MM.1S (cell line): ENCODE data around the gene OR5H15.
A peak's percentile ranks its signal among the peaks of the same experiment; 100 is the strongest.
"Not testable (repeated sequence)": the region's sequence is repeated elsewhere in the genome, so short reads cannot be mapped to it uniquely, and the experiment has no call there.

Experiments used
- DNase-seq: peaks from one replicate; pipeline ENCODE4 v3.0.0-alpha.2; 2015
- H2AFZ ChIP-seq: fragments of 300-600 bp; sonication (generic); 2 replicates; pipeline ENCODE4 v1.6.0; 2016; ENCODE audit warnings: antibody characterized with exemption, low read length
- H3F3A ChIP-seq: fragments of 300-600 bp; sonication (generic); 2 replicates; pipeline ENCODE4 v1.6.1; 2016; ENCODE audit warnings: mild to moderate bottlenecking, antibody characterized with exemption, low read length, moderate library complexity, mixed read lengths; ENCODE audit not compliant: insufficient read depth
- H3K27ac ChIP-seq: fragments of 300-600 bp; sonication (generic); 2 replicates; pipeline ENCODE4 v1.5.1; 2016; ENCODE audit warnings: mild to moderate bottlenecking, low read length
- H3K27me3 ChIP-seq: fragments of 300-600 bp; sonication (generic); replicated peaks from 2 replicates; pipeline ENCODE4 v1.6.0; 2016; ENCODE audit warnings: low read length; ENCODE audit not compliant: insufficient read depth
- H3K36me3 ChIP-seq: fragments of 300-600 bp; sonication (generic); replicated peaks from 2 replicates; pipeline ENCODE4 v1.6.1; 2016; ENCODE audit warnings: mild to moderate bottlenecking, low read length, mixed read lengths; ENCODE audit not compliant: insufficient read depth
- H3K4me1 ChIP-seq: fragments of 300-600 bp; sonication (generic); 2 replicates; pipeline ENCODE4 v1.6.1; 2016; ENCODE audit warnings: low read length, mixed read lengths
- H3K4me2 ChIP-seq: fragments of 300-600 bp; sonication (generic); 2 replicates; pipeline ENCODE4 v1.6.0; 2016; ENCODE audit warnings: low read depth, low read length
- H3K4me3 ChIP-seq: fragments of 300-600 bp; sonication (generic); 2 replicates; pipeline ENCODE4 v1.5.1; 2016; ENCODE audit warnings: low read length, mixed read lengths
- H3K79me2 ChIP-seq: fragments of 300-600 bp; sonication (generic); 2 replicates; pipeline ENCODE4 v1.6.1; 2016; ENCODE audit warnings: mixed run types, low read length, mixed read lengths
- H3K9ac ChIP-seq: fragments of 300-600 bp; sonication (generic); 2 replicates; pipeline ENCODE4 v1.6.1; 2016; ENCODE audit warnings: low read length, mixed read lengths
- H3K9me2 ChIP-seq: fragments of 300-600 bp; sonication (generic); replicated peaks from 2 replicates; pipeline ENCODE4 v1.6.1; 2016; ENCODE audit warnings: mild to moderate bottlenecking, low read length, mixed read lengths; ENCODE audit not compliant: insufficient read depth
- H3K9me3 ChIP-seq: fragments of 300-600 bp; sonication (generic); replicated peaks from 2 replicates; pipeline ENCODE4 v1.6.1; 2016; ENCODE audit warnings: mild to moderate bottlenecking, low read length, mixed read lengths; ENCODE audit not compliant: insufficient read depth
- H4K20me1 ChIP-seq: fragments of 300-600 bp; sonication (generic); 2 replicates; pipeline ENCODE4 v1.6.1; 2016; ENCODE audit warnings: mild to moderate bottlenecking, low read length, moderate library complexity, mixed read lengths; ENCODE audit not compliant: insufficient read depth
- CTCF ChIP-seq: fragments of 300-600 bp; sonication (generic); IDR thresholded peaks from 2 replicates; pipeline ENCODE4 v1.5.1; 2016; ENCODE audit warnings: antibody characterized with exemption, low read length, mixed read lengths
- EZH2 ChIP-seq: fragments of 300-600 bp; sonication (generic); optimal IDR thresholded peaks from 2 replicates; pipeline ENCODE3; 2017; ENCODE audit warnings: low read depth, mild to moderate bottlenecking, antibody characterized with exemption, low read length, mixed read lengths
- EZH2phosphoT487 ChIP-seq: fragments of 300-600 bp; sonication (generic); IDR thresholded peaks from 2 replicates; pipeline ENCODE4 v1.6.1; 2018; ENCODE audit warnings: antibody characterized with exemption, low read length

The OR5H15 gene

GRCh38 chr3:98182196-98182595 is 15.7 kb downstream of the OR5H15 start:
- no peaks in the 10 kb centered on the region for H4K20me1 ChIP-seq
- no peaks in the 10 kb centered on the region for H3K27me3 ChIP-seq
- no peaks in the 10 kb centered on the region for H3K36me3 ChIP-seq
- no peak for DNase-seq
- no peaks in the 10 kb centered on the region for H3K9me2 ChIP-seq
- H3K27ac ChIP-seq, result no peak overlapping the region
- no peaks in the 10 kb centered on the region for H3K9me3 ChIP-seq
- no peaks in the 10 kb centered on the region for H3K4me1 ChIP-seq
- no peak overlapping the region for H3K4me3 ChIP-seq
- no peak overlapping the region for H3K9ac ChIP-seq
- H3K4me2 ChIP-seq, result no peak overlapping the region
- H3F3A ChIP-seq, result no peaks in the 10 kb centered on the region
- TF ChIP-seq CTCF, result no peak
- no peak for TF ChIP-seq EZH2
- TF ChIP-seq EZH2phosphoT487, result no peak
- H3K79me2 ChIP-seq, result no peaks in the 10 kb centered on the region
- H2AFZ ChIP-seq, result no peak overlapping the region

- no peak overlapping the region for H2AFZ ChIP-seq
- TF ChIP-seq CTCF, result peak; percentile 25
- TF ChIP-seq EZH2phosphoT487, result no peak
- H3K4me3 ChIP-seq, result no peak overlapping the region
- no peak overlapping the region for H3K9ac ChIP-seq
- no peaks in the 10 kb centered on the region for H3K4me1 ChIP-seq
- DNase-seq, result peak; percentile 21
- no peaks in the 10 kb centered on the region for H3K9me3 ChIP-seq
- H3K9me2 ChIP-seq, result no peaks in the 10 kb centered on the region
- no peak overlapping the region for H3K4me2 ChIP-seq
- H3K27me3 ChIP-seq, result no peaks in the 10 kb centered on the region
- H4K20me1 ChIP-seq, result no peaks in the 10 kb centered on the region
- H3K79me2 ChIP-seq, result no peaks in the 10 kb centered on the region
- H3K36me3 ChIP-seq, result no peaks in the 10 kb centered on the region
- no peak overlapping the region for H3K27ac ChIP-seq
- H3F3A ChIP-seq, result no peaks in the 10 kb centered on the region
Observed at GRCh38 chr3:98185180-98185579, 18.7 kb downstream of the OR5H15 start.

- peak; percentile 36 for TF ChIP-seq CTCF
- TF ChIP-seq EZH2phosphoT487, result no peak
- Histone ChIP-seq H2AFZ (no peak overlapping the region), H3K9ac (no peak overlapping the region), H4K20me1 (no peaks in the 10 kb centered on the region), H3K4me2 (no peak overlapping the region), H3K4me1 (no peaks in the 10 kb centered on the region), H3K9me3 (no peaks in the 10 kb centered on the region), H3K4me3 (no peak overlapping the region), H3K79me2 (no peaks in the 10 kb centered on the region), H3K9me2 (no peaks in the 10 kb centered on the region), H3K36me3 (no peaks in the 10 kb centered on the region), H3K27ac (no peak overlapping the region), H3K27me3 (no peaks in the 10 kb centered on the region), H3F3A (no peaks in the 10 kb centered on the region)
- peak; percentile 35 for DNase-seq
Observed at GRCh38 chr3:98188545-98188944, 22.0 kb downstream of the OR5H15 start.

DNA sequence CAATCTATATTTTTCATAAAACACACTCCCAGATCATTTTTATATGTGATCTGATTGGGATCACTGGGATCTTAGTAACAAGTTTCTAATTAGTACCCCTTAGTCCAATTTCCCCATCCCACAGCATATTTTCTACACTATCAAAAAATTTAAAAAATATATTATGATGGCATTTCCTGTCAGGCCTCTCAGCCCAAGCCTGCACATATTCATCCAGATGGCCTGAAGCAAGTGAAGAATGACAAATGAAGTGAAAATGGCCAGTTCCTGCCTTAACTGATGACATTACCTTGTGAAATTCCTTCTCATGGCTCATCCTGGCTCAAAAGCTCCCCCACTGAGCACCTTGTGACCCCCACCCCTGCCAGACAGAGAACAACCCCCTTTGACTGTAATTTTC is 24.4 kb downstream of the OR5H15 start:
- H3K4me2 ChIP-seq, H3K79me2 ChIP-seq, H4K20me1 ChIP-seq, H3K4me3 ChIP-seq, H3K9ac ChIP-seq, H3K36me3 ChIP-seq, H2AFZ ChIP-seq, H3K4me1 ChIP-seq, H3K27ac ChIP-seq, H3K9me2 ChIP-seq, H3K27me3 ChIP-seq, H3K9me3 ChIP-seq, H3F3A ChIP-seq, DNase-seq: not testable (repeated sequence)

GRCh38 chr3:98196293-98196692 is 29.8 kb downstream of the OR5H15 start:
- DNase-seq, H3K27me3 ChIP-seq, H2AFZ ChIP-seq, H3K4me3 ChIP-seq, H3K9me3 ChIP-seq, H3K4me1 ChIP-seq, H3K36me3 ChIP-seq, H3K9ac ChIP-seq, H4K20me1 ChIP-seq, H3F3A ChIP-seq, H3K27ac ChIP-seq, H3K79me2 ChIP-seq, H3K4me2 ChIP-seq, H3K9me2 ChIP-seq: not testable (repeated sequence)
